GM10248 (cell line): ENCODE data around the gene ZNF550.
A peak's percentile ranks its signal among the peaks of the same experiment; 100 is the strongest.

Source experiments
- CTCF ChIA-PET: fragments of 300-600 bp; sonication (Branson Sonifier 250); formaldehyde crosslinking; extraction: SDS; loops from one replicate; lab custom pipeline; 2021; ENCODE audit warnings: antibody characterized with exemption; lab: Yijun Ruan, JAX
- POLR2A ChIA-PET: fragments of 350-650 bp; sonication (Branson Sonifier 250); formaldehyde crosslinking; extraction: SDS; loops from one replicate; lab custom pipeline; 2020; ENCODE audit warnings: antibody characterized with exemption; lab: Yijun Ruan, JAX
- DNase-seq: peaks from one replicate; pipeline ENCODE4 v3.0.0; 2012; ENCODE audit errors: extremely low spot score
- CTCF ChIP-seq: IDR thresholded peaks from 2 replicates; pipeline ENCODE4 v1.5.1; 2012; ENCODE audit warnings: mild to moderate bottlenecking, low read depth; ENCODE audit errors: extremely low read depth, missing control alignments, control extremely low read depth

The ZNF550 gene

GRCh38 chr19:57559404-57560025, at the start of gene ZNF550:
TSS of gene ZNF550 (minus strand) at chr19:57559863. CDS start at chr19:57559682, 181 bp downstream.
- DNase-seq = peak; percentile 94
- ChIA-PET CTCF (no interaction called here), POLR2A (interaction anchor here (1.0 kb wide), 1 partner anchor 60 kb away, joined by 3 read pairs; the partner anchor contains the start of gene ZNF773)
- no peak for TF ChIP-seq CTCF

GRCh38 chr19:57606931-57607330, 47.3 kb upstream of the ZNF550 start:
- POLR2A ChIA-PET = no interaction called here
- no peak for TF ChIP-seq CTCF
- DNase-seq = no peak
- CTCF ChIA-PET = no interaction called here

GRCh38 chr19:57599761-57600383, 40.2 kb upstream of the ZNF550 start, which contains the start of gene ZNF530:
TSS of gene ZNF530 (plus strand) at chr19:57599885. CDS start at chr19:57604346, 4,461 bp downstream.
- peak; percentile 92 for DNase-seq
- CTCF ChIA-PET = interaction anchor here (1.2 kb wide), 1 partner anchor 9 kb away, joined by 3 read pairs; no protein-coding TSS in a partner anchor
- POLR2A ChIA-PET = no interaction called here
- no peak for TF ChIP-seq CTCF

- ChIA-PET POLR2A (no interaction called here), CTCF (no interaction called here)
- DNase-seq = no peak
- TF ChIP-seq CTCF = no peak
These were observed 39.7 kb upstream of the ZNF550 start for GRCh38 chr19:57599377-57599760.

GRCh38 chr19:57587529-57587928, 27.9 kb upstream of the ZNF550 start:
- ChIA-PET POLR2A (no interaction called here), CTCF (no interaction called here)
- DNase-seq = no peak
- TF ChIP-seq CTCF = no peak

GRCh38 chr19:57583521-57584416, 24.1 kb upstream of the ZNF550 start, which contains the start of gene ZIK1:
TSS of gene ZIK1 (plus strand) at chr19:57584145. CDS start at chr19:57584357, 212 bp downstream.
- ChIA-PET POLR2A (no interaction called here), CTCF (interaction anchor here (1.4 kb wide), 1 partner anchor 314 kb away, joined by 3 read pairs; no protein-coding TSS in a partner anchor)
- TF ChIP-seq CTCF = peak; percentile 44
- peak; percentile 96 for DNase-seq
